Gastroesophageal sphincter (tissue), 3 donors: ENCODE results near the gene TRIM15.

Source experiments
- CTCF ChIP-seq, 4 experiments: fragments of 200-600 bp in 2 of 4; fragments of 450-650 bp in 2 of 4; sonication (generic) in 1 of 4; IDR thresholded peaks; one replicate each; pipeline ENCODE4 v1.5.1; 2017 to 2019; ENCODE audit warnings: antibody characterized with exemption in 4 of 4, mild to moderate bottlenecking in 2 of 4, moderate library complexity in 2 of 4
- EP300 ChIP-seq: sonication (generic); formaldehyde crosslinking; IDR thresholded peaks from one replicate; pipeline ENCODE4 v1.6.1; 2017; ENCODE audit warnings: antibody characterized with exemption, mild to moderate bottlenecking
- POLR2A ChIP-seq, 2 donors: fragments of 450-650 bp; IDR thresholded peaks; one replicate each; pipeline ENCODE4 v1.6.1; 2017; ENCODE audit warnings: antibody characterized with exemption in 2 of 2, mild to moderate bottlenecking in 2 of 2, moderate library complexity in 1 of 2
- POLR2AphosphoS5 ChIP-seq: sonication (generic); formaldehyde crosslinking; IDR thresholded peaks from one replicate; pipeline ENCODE4 v1.6.1; 2017; ENCODE audit warnings: antibody characterized with exemption

GRCh38 chr6:30157999-30158398 lies 5.3 kb upstream of the TRIM15 start:
- TF ChIP-seq CTCF (IDR thresholded peaks at IDR 0.05) (no peak), POLR2A (IDR thresholded peaks at IDR 0.05) (no peak), EP300 (no peak), POLR2AphosphoS5 (no peak)
